ENCODE measurements around the gene LUC7L.

DNA sequence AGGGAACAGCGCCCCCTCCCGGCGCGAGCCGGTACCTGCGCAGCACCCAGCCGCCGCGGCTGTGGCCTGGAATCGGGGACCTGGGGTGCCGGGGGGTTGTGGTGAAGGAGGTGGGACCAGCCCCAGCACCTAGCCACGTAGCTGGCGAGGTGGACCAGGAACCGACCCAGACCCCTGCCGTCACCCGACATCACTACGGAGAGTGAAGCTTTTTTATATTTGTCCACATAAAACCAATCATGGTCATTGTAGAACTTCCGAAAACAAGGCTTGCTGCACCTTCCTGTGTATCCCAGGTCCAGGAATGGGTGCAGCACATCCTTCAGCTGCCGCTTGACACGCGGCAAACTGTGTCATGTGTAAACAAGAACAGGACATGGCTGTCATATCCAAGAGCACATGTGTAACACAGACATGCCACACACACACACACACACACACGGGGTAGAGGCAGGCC is 47.7 kb downstream of the LUC7L start:
- no peak for TF ChIP-seq EGR1 (IDR thresholded peaks at IDR 0.05)
- TF ChIP-seq ZBTB7A (IDR thresholded peaks at IDR 0.05; ENCODE audit: low read depth): no peak
- no peak for TF ChIP-seq YY1 (IDR thresholded peaks at IDR 0.05; ENCODE audit: low read depth)
- no peak for TF ChIP-seq RAD21 (IDR thresholded peaks at IDR 0.05; ENCODE audit: low read depth)
- TF ChIP-seq FOXM1 (IDR thresholded peaks at IDR 0.05; ENCODE audit: borderline replicate concordance, low read depth): no peak
- no peak for TF ChIP-seq TAF1 (IDR thresholded peaks at IDR 0.05; ENCODE audit: low read depth)
- TF ChIP-seq, protein P1, sequence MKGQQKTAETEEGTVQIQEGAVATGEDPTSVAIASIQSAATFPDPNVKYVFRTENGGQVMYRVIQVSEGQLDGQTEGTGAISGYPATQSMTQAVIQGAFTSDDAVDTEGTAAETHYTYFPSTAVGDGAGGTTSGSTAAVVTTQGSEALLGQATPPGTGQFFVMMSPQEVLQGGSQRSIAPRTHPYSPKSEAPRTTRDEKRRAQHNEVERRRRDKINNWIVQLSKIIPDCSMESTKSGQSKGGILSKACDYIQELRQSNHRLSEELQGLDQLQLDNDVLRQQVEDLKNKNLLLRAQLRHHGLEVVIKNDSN (IDR thresholded peaks at IDR 0.05): no peak
- no peak for TF ChIP-seq CREB1 (IDR thresholded peaks at IDR 0.05; ENCODE audit: low read depth)
- no peak for TF ChIP-seq CEBPB (IDR thresholded peaks at IDR 0.05)
- TF ChIP-seq EP300 (IDR thresholded peaks at IDR 0.05; ENCODE audit: borderline replicate concordance): no peak
- TF ChIP-seq, protein P2, sequence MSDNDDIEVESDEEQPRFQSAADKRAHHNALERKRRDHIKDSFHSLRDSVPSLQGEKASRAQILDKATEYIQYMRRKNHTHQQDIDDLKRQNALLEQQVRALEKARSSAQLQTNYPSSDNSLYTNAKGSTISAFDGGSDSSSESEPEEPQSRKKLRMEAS (IDR thresholded peaks at IDR 0.05): no peak
